GM10248 (cell line): ENCODE data around the gene TRERF1.

Source experiments
- CTCF ChIA-PET: fragments of 300-600 bp; sonication (Branson Sonifier 250); formaldehyde crosslinking; extraction: SDS; loops from one replicate; lab custom pipeline; 2021; ENCODE audit warnings: antibody characterized with exemption; lab: Yijun Ruan, JAX
- POLR2A ChIA-PET: fragments of 350-650 bp; sonication (Branson Sonifier 250); formaldehyde crosslinking; extraction: SDS; loops from one replicate; lab custom pipeline; 2020; ENCODE audit warnings: antibody characterized with exemption; lab: Yijun Ruan, JAX
- DNase-seq: peaks from one replicate; pipeline ENCODE4 v3.0.0; 2012; ENCODE audit errors: extremely low spot score
- CTCF ChIP-seq: IDR thresholded peaks from 2 replicates; pipeline ENCODE4 v1.5.1; 2012; ENCODE audit warnings: mild to moderate bottlenecking, low read depth; ENCODE audit errors: extremely low read depth, missing control alignments, control extremely low read depth

TRERF1 gene

GRCh38 chr6:42451333-42452170, at the start of gene TRERF1:
TSS of gene TRERF1 (minus strand) at chr6:42451926. CDS start at chr6:42269590, 182,336 bp downstream.
- ChIA-PET CTCF (interaction anchor here (0.7 to 1.3 kb wide), 2 partner anchors 11 to 23 kb away, joined by 3 to 4 read pairs; no protein-coding TSS in a partner anchor), POLR2A (interaction anchor here (0.7 kb wide), 1 partner anchor 75 kb away, joined by 6 read pairs; no protein-coding TSS in a partner anchor)
- peak; percentile 80 for DNase-seq
- TF ChIP-seq CTCF = no peak

GRCh38 chr6:42498473-42499128, 46.9 kb upstream of the TRERF1 start:
- DNase-seq = no peak
- POLR2A ChIA-PET = no interaction called here
- CTCF ChIA-PET = interaction anchor here (1.0 kb wide), 1 partner anchor 34 kb away, joined by 4 read pairs; no protein-coding TSS in a partner anchor
- no peak for TF ChIP-seq CTCF

GRCh38 chr6:42493914-42494539, 42.3 kb upstream of the TRERF1 start:
- POLR2A ChIA-PET = no interaction called here
- no peak for DNase-seq
- TF ChIP-seq CTCF = no peak
- CTCF ChIA-PET = interaction anchor here (0.9 to 1.5 kb wide), 4 partner anchors 11 to 38 kb away, joined by 3 to 5 read pairs (median 4); no protein-coding TSS in a partner anchor

GRCh38 chr6:42488129-42488528, 36.4 kb upstream of the TRERF1 start:
- CTCF ChIA-PET = interaction anchor here (1.4 to 1.6 kb wide), 2 partner anchors 9 to 60 kb away, joined by 3 to 4 read pairs; no protein-coding TSS in a partner anchor
- POLR2A ChIA-PET = no interaction called here
- TF ChIP-seq CTCF = no peak
- DNase-seq = no peak

GRCh38 chr6:42484261-42484660, 32.5 kb upstream of the TRERF1 start:
- ChIA-PET POLR2A (no interaction called here), CTCF (interaction anchor here (0.7 to 2.1 kb wide), 6 partner anchors 9 to 95 kb away, joined by 3 to 8 read pairs (median 3); no protein-coding TSS in a partner anchor)
- DNase-seq = no peak
- no peak for TF ChIP-seq CTCF

- DNase-seq = no peak
- CTCF ChIA-PET = interaction anchor here (1.3 to 1.4 kb wide), 2 partner anchors 9 to 10 kb away, joined by 3 read pairs; no protein-coding TSS in a partner anchor
- TF ChIP-seq CTCF = no peak
- POLR2A ChIA-PET = no interaction called here
Observed at GRCh38 chr6:42482174-42482573, 30.4 kb upstream of the TRERF1 start.
